Liver (tissue), 9 donors: ENCODE data around the gene ZNF546. TPM values are rescaled to one million over a fixed set of nuclear protein-coding genes. Genes with fewer than 3 reads are reported as not detected.

ENCODE experiments used
- DNase-seq: peaks from one replicate; pipeline ENCODE4 v3.0.0-alpha.2; 2017; ENCODE audit warnings: low spot score
- H3K27ac ChIP-seq, 2 donors: one replicate each; pipeline ENCODE4 v1.7.0; 2013; ENCODE audit warnings: inconsistent platforms in 2 of 2, low read length in 2 of 2, control low read depth in 1 of 2, low read depth in 1 of 2, mild to moderate bottlenecking in 1 of 2
- H3K27me3 ChIP-seq, 4 donors: one replicate each; pipeline versions ENCODE4 v1.6.1 to v1.7.0; 2013; ENCODE audit warnings: low read length in 3 of 4, inconsistent platforms in 1 of 4, mild to moderate bottlenecking in 1 of 4, moderate library complexity in 1 of 4; ENCODE audit not compliant: control insufficient read depth in 4 of 4, insufficient read depth in 4 of 4
- H3K36me3 ChIP-seq, 4 donors: one replicate each; pipeline versions ENCODE4 v1.6.1 to v1.7.0; 2013; ENCODE audit warnings: low read length in 3 of 4, mild to moderate bottlenecking in 3 of 4, low read depth in 1 of 4, moderate library complexity in 1 of 4; ENCODE audit not compliant: control insufficient read depth in 4 of 4, insufficient read depth in 3 of 4
- H3K4me1 ChIP-seq, 4 donors: one replicate each; pipeline versions ENCODE4 v1.6.1 to v1.7.0; 2013; ENCODE audit warnings: low read length in 3 of 4, mild to moderate bottlenecking in 3 of 4, moderate library complexity in 1 of 4; ENCODE audit not compliant: control insufficient read depth in 4 of 4, insufficient read depth in 4 of 4
- H3K4me3 ChIP-seq, 3 donors: one replicate each; pipeline versions ENCODE4 v1.6.1 to v1.7.0; 2013; ENCODE audit warnings: low read length in 3 of 3, control low read depth in 1 of 3, low read depth in 1 of 3, mild to moderate bottlenecking in 1 of 3
- H3K9ac ChIP-seq, 2 donors: one replicate each; pipeline ENCODE4 v1.7.0; 2013; ENCODE audit warnings: low read length in 2 of 2, mild to moderate bottlenecking in 2 of 2, moderate library complexity in 2 of 2, control low read depth in 1 of 2, low read depth in 1 of 2
- H3K9me3 ChIP-seq, 4 donors: one replicate each; pipeline versions ENCODE4 v1.6.1 to v1.7.0; 2013; ENCODE audit warnings: low read length in 3 of 4; ENCODE audit not compliant: control insufficient read depth in 4 of 4
- EGR1 ChIP-seq, 2 donors: IDR thresholded peaks; 2 replicates each; pipeline ENCODE4 v1.6.1; 2016 to 2018; ENCODE audit warnings: antibody characterized with exemption in 2 of 2, low read depth in 2 of 2
- FOXA1 ChIP-seq: IDR thresholded peaks from 2 replicates; pipeline ENCODE4 v1.6.1; 2016; ENCODE audit warnings: antibody characterized with exemption
- FOXA2 ChIP-seq: IDR thresholded peaks from 2 replicates; pipeline ENCODE4 v1.6.1; 2016; ENCODE audit warnings: antibody characterized with exemption
- GABPA ChIP-seq, 2 donors: IDR thresholded peaks in 1 of 2; conservative IDR thresholded peaks in 1 of 2; 2 replicates each; pipeline ENCODE4 v1.6.1; 2016; ENCODE audit warnings: antibody characterized with exemption in 2 of 2, mild to moderate bottlenecking in 1 of 2, moderate library complexity in 1 of 2
- HNF4A ChIP-seq, 2 donors: conservative IDR thresholded peaks; 2 replicates each; pipeline ENCODE4 v1.6.1; 2016; ENCODE audit warnings: antibody characterized with exemption in 2 of 2, mild to moderate bottlenecking in 2 of 2
- HNF4G ChIP-seq: IDR thresholded peaks from 2 replicates; pipeline ENCODE4 v1.6.1; 2016; ENCODE audit warnings: antibody characterized with exemption
- JUND ChIP-seq, 2 donors: IDR thresholded peaks; 2 replicates each; pipeline ENCODE4 v1.6.1; 2016; ENCODE audit warnings: antibody characterized with exemption in 2 of 2
- MAX ChIP-seq: IDR thresholded peaks from 2 replicates; pipeline ENCODE4 v1.6.1; 2016; ENCODE audit warnings: antibody characterized with exemption
- NR2F2 ChIP-seq: IDR thresholded peaks from 2 replicates; pipeline ENCODE4 v1.6.1; 2016; ENCODE audit warnings: antibody characterized with exemption
- RAD21 ChIP-seq, 2 donors: IDR thresholded peaks; 2 replicates each; pipeline ENCODE4 v1.6.1; 2016; ENCODE audit warnings: antibody characterized with exemption in 2 of 2, mild to moderate bottlenecking in 2 of 2
- REST ChIP-seq: IDR thresholded peaks from 2 replicates; pipeline ENCODE4 v1.6.1; 2016; ENCODE audit warnings: antibody characterized with exemption, mild to moderate bottlenecking
- RXRA ChIP-seq, 2 donors: IDR thresholded peaks; 2 replicates each; pipeline ENCODE4 v1.6.1; 2017 to 2018; ENCODE audit warnings: antibody characterized with exemption in 2 of 2, mild to moderate bottlenecking in 1 of 2
- SP1 ChIP-seq: IDR thresholded peaks from 2 replicates; pipeline ENCODE4 v1.6.1; 2018; ENCODE audit warnings: antibody characterized with exemption, mild to moderate bottlenecking
- TAF1 ChIP-seq: conservative IDR thresholded peaks from 2 replicates; pipeline ENCODE4 v1.6.1; 2016; ENCODE audit warnings: antibody characterized with exemption, mild to moderate bottlenecking
- YY1 ChIP-seq: IDR thresholded peaks from 2 replicates; pipeline ENCODE4 v1.6.1; 2016; ENCODE audit warnings: antibody characterized with exemption, mild to moderate bottlenecking
- ZBTB33 ChIP-seq: IDR thresholded peaks from 2 replicates; pipeline ENCODE4 v1.6.1; 2016; ENCODE audit warnings: antibody characterized with exemption
- WGBS: extraction: QIAGEN DNeasy Blood & Tissue Kit; methylation state at CpG from one replicate; pipeline ENCODE4 v1.1.7; 2013; 5-methylcytosine and 5-hydroxymethylcytosine counted together
- polyA plus RNA-seq, 2 donors: library from polyadenylated mRNA; stranded (reverse) in 1 of 2; unstranded in 1 of 2; fragments of 200-250 nt in 1 of 2; fragments of >200 nt in 1 of 2; fragmentation: Nextera tagmentation in 1 of 2; extraction: Ambion mirVana in 1 of 2; gene quantifications; one replicate each; pipeline versions ENCODE4 v1.2.1 to v1.2.3, GENCODE V29; 2013 to 2015
- total RNA-seq, 2 donors: library from RNA; depleted of rRNA; stranded (reverse); fragments of >200 nt; gene quantifications; one replicate each; pipeline ENCODE4 v1.2.3, GENCODE V29; 2014
- TF ChIP-seq, protein P1 (sequence below): fragments of 150-350 bp; IDR thresholded peaks from 2 replicates; pipeline ENCODE4 v1.5.1; 2017; ENCODE audit warnings: improper control_type of control experiment, low read depth, low read length; ENCODE audit not compliant: missing input control
- TF ChIP-seq, protein P2 (sequence below): IDR thresholded peaks from 2 replicates; pipeline ENCODE4 v1.6.1; 2016; ENCODE audit warnings: antibody characterized with exemption
- donor health status: healthy.
- donor health status: healthy.
- donor health status: healthy.
- donor health status: healthy.
- donor health status: healthy.

The ZNF546 gene
- total and polyA plus RNA-seq, 4 donors = 1.1 to 4.9 (median 2.2) TPM

- no peak for DNase-seq
- TF ChIP-seq FOXA2 (no peak), ZBTB33 (no peak), REST (no peak), HNF4G (no peak), HNF4A (conservative IDR thresholded peaks at IDR 0.05) (no peak), JUND (IDR thresholded peaks at IDR 0.05) (no peak), SP1 (no peak), MAX (no peak), RAD21 (IDR thresholded peaks at IDR 0.05) (no peak), NR2F2 (no peak), TAF1 (no peak), GABPA (IDR thresholded peaks at IDR 0.05 in 1 of 2, conservative IDR thresholded peaks at IDR 0.05 in 1 of 2) (no peak), FOXA1 (no peak), YY1 (no peak), EGR1 (IDR thresholded peaks at IDR 0.05; ENCODE audit: low read depth in 2 of 2) (no peak), RXRA (IDR thresholded peaks at IDR 0.05) (no peak)
- TF ChIP-seq, protein P1, sequence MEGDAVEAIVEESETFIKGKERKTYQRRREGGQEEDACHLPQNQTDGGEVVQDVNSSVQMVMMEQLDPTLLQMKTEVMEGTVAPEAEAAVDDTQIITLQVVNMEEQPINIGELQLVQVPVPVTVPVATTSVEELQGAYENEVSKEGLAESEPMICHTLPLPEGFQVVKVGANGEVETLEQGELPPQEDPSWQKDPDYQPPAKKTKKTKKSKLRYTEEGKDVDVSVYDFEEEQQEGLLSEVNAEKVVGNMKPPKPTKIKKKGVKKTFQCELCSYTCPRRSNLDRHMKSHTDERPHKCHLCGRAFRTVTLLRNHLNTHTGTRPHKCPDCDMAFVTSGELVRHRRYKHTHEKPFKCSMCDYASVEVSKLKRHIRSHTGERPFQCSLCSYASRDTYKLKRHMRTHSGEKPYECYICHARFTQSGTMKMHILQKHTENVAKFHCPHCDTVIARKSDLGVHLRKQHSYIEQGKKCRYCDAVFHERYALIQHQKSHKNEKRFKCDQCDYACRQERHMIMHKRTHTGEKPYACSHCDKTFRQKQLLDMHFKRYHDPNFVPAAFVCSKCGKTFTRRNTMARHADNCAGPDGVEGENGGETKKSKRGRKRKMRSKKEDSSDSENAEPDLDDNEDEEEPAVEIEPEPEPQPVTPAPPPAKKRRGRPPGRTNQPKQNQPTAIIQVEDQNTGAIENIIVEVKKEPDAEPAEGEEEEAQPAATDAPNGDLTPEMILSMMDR = no peak
- TF ChIP-seq, protein P2, sequence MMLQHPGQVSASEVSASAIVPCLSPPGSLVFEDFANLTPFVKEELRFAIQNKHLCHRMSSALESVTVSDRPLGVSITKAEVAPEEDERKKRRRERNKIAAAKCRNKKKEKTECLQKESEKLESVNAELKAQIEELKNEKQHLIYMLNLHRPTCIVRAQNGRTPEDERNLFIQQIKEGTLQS = no peak
- WGBS = 2% methylated on average over 21 of the region's 21 CpGs
These were observed 25.4 kb upstream of the ZNF546 start for GRCh38 chr19:39971380-39972035.

More at GRCh38 chr19:39971380-39972035, 25.4 kb upstream of the ZNF546 start:
- Histone ChIP-seq H3K27ac (peak overlapping the region; percentile 68 to 77), H3K4me1 (peaks cover 4 to 22% (median 11%) of the 10 kb centered on the region in 4 donors), H3K27me3 (no peaks in the 10 kb centered on the region), H3K4me3 (peak overlapping the region; percentile 75 to 99 (median 92)), H3K9ac (peak overlapping the region; percentile 92 to 93), H3K36me3 (peaks cover 5 to 33% (median 18%) of the 10 kb centered on the region in 4 donors), H3K9me3 (no peaks in the 10 kb centered on the region)
